ENCODE measurements around the gene MAN1A2. TPM values are rescaled to one million over a fixed set of nuclear protein-coding genes. Genes with fewer than 3 reads are reported as not detected.

MAN1A2 gene
- total RNA-seq, 1 donor from 2014 or later = 43.5 TPM

GRCh38 chr1:117575586-117576225 lies 208.5 kb downstream of the MAN1A2 start:
- no peak overlapping the region for H2AFZ ChIP-seq (ENCODE audit: low read depth, low read length)
- Mint-ChIP-seq H3K36me3 (ENCODE audit: low read depth, unreplicated experiment) (no peaks in the 10 kb centered on the region), H3K27me3 (ENCODE audit: low read depth, unreplicated experiment) (peaks cover 10% of the 10 kb centered on the region), H3K27ac (ENCODE audit: unreplicated experiment) (no peak overlapping the region), H3K4me3 (ENCODE audit: unreplicated experiment) (no peak overlapping the region), H3K9me3 (ENCODE audit: unreplicated experiment) (no peaks in the 10 kb centered on the region), H3K4me1 (ENCODE audit: low read depth, unreplicated experiment) (no peaks in the 10 kb centered on the region)
- H3K79me2 ChIP-seq (ENCODE audit: insufficient read depth, low read length) = no peaks in the 10 kb centered on the region
- H3K27me3 ChIP-seq (ENCODE audit: insufficient read depth, low read length) = no peaks in the 10 kb centered on the region
- H3K4me3 ChIP-seq (ENCODE audit: insufficient read depth, low read depth, low read length) = no peak overlapping the region
- no peaks in the 10 kb centered on the region for H3K36me3 ChIP-seq (ENCODE audit: insufficient read depth, low read length)
- no peak for FAIRE-seq
- no peak overlapping the region for H3K4me2 ChIP-seq (ENCODE audit: low read length)
- no peak overlapping the region for H3K9ac ChIP-seq (ENCODE audit: low read length)
- no peaks in the 10 kb centered on the region for H4K20me1 ChIP-seq (ENCODE audit: insufficient read depth, low read length)
- no peaks in the 10 kb centered on the region for H3K9me3 ChIP-seq (ENCODE audit: insufficient read depth, low read depth, low read length)
- H3K27ac ChIP-seq (ENCODE audit: low read depth, low read length) = no peak overlapping the region
- no peak for TF ChIP-seq EZH2 (IDR thresholded peaks at IDR 0.05; ENCODE audit: insufficient read depth, low read length)
- no peak for TF ChIP-seq CTCF (IDR thresholded peaks at IDR 0.05; ENCODE audit: insufficient read depth, low read depth, low read length)
- DNase-seq (ENCODE audit: low read depth) = no peak
- no peaks in the 10 kb centered on the region for H3K4me1 ChIP-seq (ENCODE audit: insufficient read depth, low read length)

- Histone ChIP-seq H3K4me3 (ENCODE audit: insufficient read depth, low read depth, low read length) (no peak overlapping the region), H3K4me2 (ENCODE audit: low read length) (no peak overlapping the region), H3K36me3 (ENCODE audit: insufficient read depth, low read length) (no peaks in the 10 kb centered on the region), H2AFZ (ENCODE audit: low read depth, low read length) (no peak overlapping the region), H3K4me1 (ENCODE audit: insufficient read depth, low read length) (no peaks in the 10 kb centered on the region), H4K20me1 (ENCODE audit: insufficient read depth, low read length) (no peaks in the 10 kb centered on the region), H3K79me2 (ENCODE audit: insufficient read depth, low read length) (no peaks in the 10 kb centered on the region), H3K9me3 (ENCODE audit: insufficient read depth, low read depth, low read length) (no peaks in the 10 kb centered on the region), H3K9ac (ENCODE audit: low read length) (no peak overlapping the region), H3K27ac (ENCODE audit: low read depth, low read length) (no peak overlapping the region), H3K27me3 (ENCODE audit: insufficient read depth, low read length) (no peaks in the 10 kb centered on the region)
- FAIRE-seq = no peak
- H3K9me3 Mint-ChIP-seq (ENCODE audit: unreplicated experiment) = no peaks in the 10 kb centered on the region
- H3K36me3 Mint-ChIP-seq (ENCODE audit: low read depth, unreplicated experiment) = no peaks in the 10 kb centered on the region
- H3K4me1 Mint-ChIP-seq (ENCODE audit: low read depth, unreplicated experiment) = no peaks in the 10 kb centered on the region
- DNase-seq (ENCODE audit: low read depth) = no peak
- no peak overlapping the region for H3K4me3 Mint-ChIP-seq (ENCODE audit: unreplicated experiment)
- H3K27ac Mint-ChIP-seq (ENCODE audit: unreplicated experiment) = no peak overlapping the region
- TF ChIP-seq CTCF (IDR thresholded peaks at IDR 0.05; ENCODE audit: insufficient read depth, low read depth, low read length) (no peak), EZH2 (IDR thresholded peaks at IDR 0.05; ENCODE audit: insufficient read depth, low read length) (no peak)
- H3K27me3 Mint-ChIP-seq (ENCODE audit: low read depth, unreplicated experiment) = peaks cover 13% of the 10 kb centered on the region
Measured at GRCh38 chr1:117576236-117576635, 209.0 kb downstream of the MAN1A2 start.

GRCh38 chr1:117577191-117577885 lies 210.1 kb downstream of the MAN1A2 start:
- no peaks in the 10 kb centered on the region for H3K9me3 Mint-ChIP-seq (ENCODE audit: unreplicated experiment)
- TF ChIP-seq CTCF (IDR thresholded peaks at IDR 0.05; ENCODE audit: insufficient read depth, low read depth, low read length) (no peak), EZH2 (IDR thresholded peaks at IDR 0.05; ENCODE audit: insufficient read depth, low read length) (no peak)
- FAIRE-seq (no peak), DNase-seq (ENCODE audit: low read depth) (no peak)
- Histone ChIP-seq H3K4me1 (ENCODE audit: insufficient read depth, low read length) (no peaks in the 10 kb centered on the region), H3K4me3 (ENCODE audit: insufficient read depth, low read depth, low read length) (no peak overlapping the region), H2AFZ (ENCODE audit: low read depth, low read length) (no peak overlapping the region), H3K9ac (ENCODE audit: low read length) (no peak overlapping the region), H3K27me3 (ENCODE audit: insufficient read depth, low read length) (no peaks in the 10 kb centered on the region), H3K9me3 (ENCODE audit: insufficient read depth, low read depth, low read length) (no peaks in the 10 kb centered on the region), H3K79me2 (ENCODE audit: insufficient read depth, low read length) (no peaks in the 10 kb centered on the region), H4K20me1 (ENCODE audit: insufficient read depth, low read length) (no peaks in the 10 kb centered on the region), H3K36me3 (ENCODE audit: insufficient read depth, low read length) (no peaks in the 10 kb centered on the region), H3K27ac (ENCODE audit: low read depth, low read length) (no peak overlapping the region), H3K4me2 (ENCODE audit: low read length) (no peak overlapping the region)
- H3K36me3 Mint-ChIP-seq (ENCODE audit: low read depth, unreplicated experiment) = no peaks in the 10 kb centered on the region
- H3K4me3 Mint-ChIP-seq (ENCODE audit: unreplicated experiment) = no peak overlapping the region
- H3K27me3 Mint-ChIP-seq (ENCODE audit: low read depth, unreplicated experiment) = peaks cover 13% of the 10 kb centered on the region
- no peak overlapping the region for H3K27ac Mint-ChIP-seq (ENCODE audit: unreplicated experiment)
- H3K4me1 Mint-ChIP-seq (ENCODE audit: low read depth, unreplicated experiment) = no peaks in the 10 kb centered on the region
